GM23338 (cell line): ENCODE results near the gene TMC3. TPM values are rescaled to one million over a fixed set of nuclear protein-coding genes. Genes with fewer than 3 reads are reported as not detected.

Source experiments
- ATAC-seq: fragments of 200-7000 bp; cut with Tn5 transposase; 3 replicates; pipeline ENCODE4 v1.9.1; 2020
- DNase-seq: peaks from one replicate; pipeline ENCODE4 v3.0.0-alpha.2; 2015; ENCODE audit warnings: low spot score
- H2AFZ ChIP-seq: fragments of 200-600 bp; sonication (generic); 2 replicates; pipeline ENCODE4 v1.8.0; 2016; ENCODE audit warnings: antibody characterized with exemption, mild to moderate bottlenecking, moderate library complexity
- H3F3A ChIP-seq: fragments of 200-600 bp; sonication (generic); replicated peaks from 2 replicates; pipeline ENCODE4 v1.8.0; 2017; ENCODE audit warnings: antibody characterized with exemption, mixed run types, low read depth
- H3K27ac ChIP-seq: fragments of 200-600 bp; sonication (generic); 2 replicates; pipeline ENCODE4 v1.6.1; 2016; ENCODE audit warnings: low read depth
- H3K27me3 ChIP-seq: fragments of 200-600 bp; sonication (generic); 2 replicates; pipeline ENCODE4 v1.8.0; 2016; ENCODE audit warnings: mild to moderate bottlenecking, mixed run types, moderate library complexity; ENCODE audit not compliant: insufficient read depth
- H3K36me3 ChIP-seq: fragments of 200-600 bp; sonication (generic); 2 replicates; pipeline ENCODE4 v1.8.0; 2016; ENCODE audit warnings: mild to moderate bottlenecking; ENCODE audit not compliant: insufficient read depth
- H3K4me1 ChIP-seq: fragments of 200-600 bp; sonication (generic); 2 replicates; pipeline ENCODE4 v1.8.0; 2016; ENCODE audit warnings: mild to moderate bottlenecking, moderate library complexity; ENCODE audit not compliant: insufficient read depth
- H3K4me2 ChIP-seq: fragments of 200-600 bp; sonication (generic); 2 replicates; pipeline ENCODE4 v1.7.1; 2017; ENCODE audit warnings: mixed run types
- H3K4me3 ChIP-seq: fragments of 200-600 bp; sonication (generic); 2 replicates; pipeline ENCODE4 v1.6.1; 2016; ENCODE audit warnings: mixed run types
- H3K79me2 ChIP-seq: fragments of 200-600 bp; sonication (generic); replicated peaks from 2 replicates; pipeline ENCODE4 v1.8.0; 2017; ENCODE audit warnings: mild to moderate bottlenecking; ENCODE audit not compliant: insufficient read depth
- H3K9me2 ChIP-seq: fragments of 200-600 bp; sonication (generic); 2 replicates; pipeline ENCODE4 v1.8.0; 2017; ENCODE audit not compliant: insufficient read depth
- H4K20me1 ChIP-seq: fragments of 200-600 bp; sonication (generic); replicated peaks from 2 replicates; pipeline ENCODE4 v1.8.0; 2017; ENCODE audit warnings: mild to moderate bottlenecking; ENCODE audit not compliant: insufficient read depth
- H3K27ac Mint-ChIP-seq: 2 replicates; pipeline ENCODE4 v1.8.0; 2020; ENCODE audit warnings: inconsistent platforms, mild to moderate bottlenecking, moderate library complexity, mixed read lengths
- H3K27me3 Mint-ChIP-seq: 3 replicates; pipeline ENCODE4 v1.8.0; 2022; ENCODE audit warnings: low read depth, mild to moderate bottlenecking, moderate library complexity, mixed read lengths, inconsistent platforms; ENCODE audit not compliant: insufficient read depth, poor library complexity
- H3K36me3 Mint-ChIP-seq: 3 replicates; pipeline ENCODE4 v1.8.0; 2021; ENCODE audit warnings: low read depth, mild to moderate bottlenecking, inconsistent platforms, moderate library complexity, mixed read lengths
- H3K4me1 Mint-ChIP-seq: 3 replicates; pipeline ENCODE4 v1.8.0; 2020; ENCODE audit warnings: mild to moderate bottlenecking, inconsistent platforms, mixed read lengths
- H3K4me3 Mint-ChIP-seq: 3 replicates; pipeline ENCODE4 v1.8.0; 2021; ENCODE audit warnings: moderate library complexity, mild to moderate bottlenecking, inconsistent platforms, mixed read lengths
- H3K9me3 Mint-ChIP-seq: 3 replicates; pipeline ENCODE4 v1.8.0; 2020; ENCODE audit warnings: moderate library complexity, mild to moderate bottlenecking, inconsistent platforms, mixed read lengths
- CREB1 ChIP-seq: fragments of 250-450 bp; sonication (Bioruptor Pico); IDR thresholded peaks from 2 replicates; pipeline ENCODE4 v1.5.0; 2020; ENCODE audit warnings: low read depth, mild to moderate bottlenecking, moderate library complexity
- EZH2 ChIP-seq: fragments of 200-600 bp; sonication (generic); IDR thresholded peaks from one replicate; pipeline ENCODE4 v1.8.0; 2017; ENCODE audit warnings: antibody characterized with exemption, mild to moderate bottlenecking, low read depth; ENCODE audit not compliant: unreplicated experiment
- EZH2phosphoT487 ChIP-seq: fragments of 200-600 bp; sonication (generic); IDR thresholded peaks from one replicate; pipeline ENCODE4 v1.8.1; 2018; ENCODE audit warnings: antibody characterized with exemption; ENCODE audit not compliant: unreplicated experiment
- JUNB ChIP-seq: IDR thresholded peaks from one replicate; pipeline ENCODE4 v1.6.1; 2016; ENCODE audit warnings: antibody characterized with exemption; ENCODE audit not compliant: unreplicated experiment
- NANOG ChIP-seq: IDR thresholded peaks from 2 replicates; pipeline ENCODE4 v1.6.1; 2016; ENCODE audit warnings: antibody characterized with exemption, borderline replicate concordance
- POLR2AphosphoS5 ChIP-seq: IDR thresholded peaks from 2 replicates; pipeline ENCODE4 v1.6.1; 2016; ENCODE audit warnings: antibody characterized with exemption, low read depth
- STAT1 ChIP-seq: IDR thresholded peaks from one replicate; pipeline ENCODE4 v1.6.1; 2016; ENCODE audit warnings: antibody characterized with exemption; ENCODE audit not compliant: unreplicated experiment
- ZNF114 ChIP-seq: fragments of 250-450 bp; sonication (Bioruptor Pico); IDR thresholded peaks from 2 replicates; pipeline ENCODE4 v1.5.0; 2020; ENCODE audit warnings: mild to moderate bottlenecking, moderate library complexity
- ZNF331 ChIP-seq: fragments of 250-450 bp; sonication (Bioruptor Pico); IDR thresholded peaks from 2 replicates; pipeline ENCODE4 v1.5.0; 2020; ENCODE audit warnings: low read depth, mild to moderate bottlenecking, moderate library complexity
- polyA plus RNA-seq: library from polyadenylated mRNA; unstranded; fragments of >200 nt; fragmentation: Nextera tagmentation; extraction: Ambion mirVana; gene quantifications from 2 replicates; pipeline ENCODE4 v1.2.1, GENCODE V29; 2016
- total RNA-seq: library from RNA; depleted of rRNA; stranded (reverse); fragments of >200 nt; shearing (Covaris generic); gene quantifications from 2 replicates; pipeline ENCODE4 v1.2.3, GENCODE V29; 2014
- TF ChIP-seq, protein P1 (sequence below), 2 experiments: fragments of 200-600 bp in 1 of 2; sonication (generic) in 1 of 2; conservative IDR thresholded peaks; 2 replicates each; pipeline versions ENCODE4 v1.5.1 to v1.6.1; 2016 to 2017; ENCODE audit warnings: antibody characterized with exemption in 2 of 2, low read depth in 2 of 2, mild to moderate bottlenecking in 2 of 2, moderate library complexity in 1 of 2
- TF ChIP-seq, protein P2 (sequence below): fragments of 250-450 bp; sonication (Bioruptor Pico); IDR thresholded peaks from 2 replicates; pipeline ENCODE4 v1.5.0; 2020; ENCODE audit warnings: mild to moderate bottlenecking, moderate library complexity
- TF ChIP-seq, protein P3 (sequence below): IDR thresholded peaks from one replicate; pipeline ENCODE4 v1.6.1; 2018; ENCODE audit warnings: antibody characterized with exemption; ENCODE audit not compliant: unreplicated experiment

Gene TMC3
- total and polyA plus RNA-seq, 2 experiments from 2014 or later: 0.10 TPM; not detected in 1

DNA sequence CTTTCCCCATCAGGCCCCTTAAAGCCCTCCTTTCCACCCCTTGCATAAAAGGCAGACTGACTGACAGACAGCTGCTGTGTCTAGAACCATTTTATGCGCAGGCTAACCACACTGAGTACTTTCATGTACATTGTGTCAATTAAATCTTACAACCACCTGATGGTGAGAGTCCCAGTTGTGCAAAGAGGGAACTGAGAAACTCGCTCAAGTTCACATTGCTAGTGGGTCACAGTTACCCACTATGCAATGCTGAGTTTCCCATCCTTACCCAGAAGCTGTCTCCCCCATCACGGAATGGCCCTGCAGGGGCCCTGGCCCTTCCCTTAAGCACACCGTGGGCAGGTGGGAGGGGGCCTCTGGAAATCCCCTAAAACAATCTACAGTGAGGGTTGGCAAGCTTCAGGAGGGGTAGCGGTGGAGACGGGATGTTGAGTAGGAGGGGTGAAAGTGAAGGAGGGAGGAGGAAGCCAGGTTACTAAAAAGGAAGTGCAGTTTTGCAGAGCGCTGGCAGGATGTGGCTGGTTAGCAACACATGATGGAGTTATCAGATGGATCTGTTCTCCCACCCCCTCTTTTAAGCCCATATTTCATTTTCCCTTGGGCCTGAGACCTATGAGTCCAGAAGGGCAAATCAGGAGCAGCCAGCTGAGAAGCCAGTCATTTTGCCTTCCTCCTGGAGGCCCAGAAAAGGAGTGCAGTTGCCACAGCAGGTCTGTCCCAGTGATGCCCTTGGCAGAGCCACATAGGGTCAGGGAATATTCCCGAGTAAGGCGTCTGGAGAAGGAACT lies 80.1 kb downstream of the TMC3 start (continued):
- TF ChIP-seq, protein P1, sequence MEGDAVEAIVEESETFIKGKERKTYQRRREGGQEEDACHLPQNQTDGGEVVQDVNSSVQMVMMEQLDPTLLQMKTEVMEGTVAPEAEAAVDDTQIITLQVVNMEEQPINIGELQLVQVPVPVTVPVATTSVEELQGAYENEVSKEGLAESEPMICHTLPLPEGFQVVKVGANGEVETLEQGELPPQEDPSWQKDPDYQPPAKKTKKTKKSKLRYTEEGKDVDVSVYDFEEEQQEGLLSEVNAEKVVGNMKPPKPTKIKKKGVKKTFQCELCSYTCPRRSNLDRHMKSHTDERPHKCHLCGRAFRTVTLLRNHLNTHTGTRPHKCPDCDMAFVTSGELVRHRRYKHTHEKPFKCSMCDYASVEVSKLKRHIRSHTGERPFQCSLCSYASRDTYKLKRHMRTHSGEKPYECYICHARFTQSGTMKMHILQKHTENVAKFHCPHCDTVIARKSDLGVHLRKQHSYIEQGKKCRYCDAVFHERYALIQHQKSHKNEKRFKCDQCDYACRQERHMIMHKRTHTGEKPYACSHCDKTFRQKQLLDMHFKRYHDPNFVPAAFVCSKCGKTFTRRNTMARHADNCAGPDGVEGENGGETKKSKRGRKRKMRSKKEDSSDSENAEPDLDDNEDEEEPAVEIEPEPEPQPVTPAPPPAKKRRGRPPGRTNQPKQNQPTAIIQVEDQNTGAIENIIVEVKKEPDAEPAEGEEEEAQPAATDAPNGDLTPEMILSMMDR (conservative IDR thresholded peaks at IDR 0.05; ENCODE audit: low read depth in 2 of 2): no peak
- TF ChIP-seq ZNF114 (CRISPR knock-in tag) (no peak), EZH2 (no peak), ZNF331 (CRISPR knock-in tag) (no peak), NANOG (no peak)
- TF ChIP-seq, protein P2, sequence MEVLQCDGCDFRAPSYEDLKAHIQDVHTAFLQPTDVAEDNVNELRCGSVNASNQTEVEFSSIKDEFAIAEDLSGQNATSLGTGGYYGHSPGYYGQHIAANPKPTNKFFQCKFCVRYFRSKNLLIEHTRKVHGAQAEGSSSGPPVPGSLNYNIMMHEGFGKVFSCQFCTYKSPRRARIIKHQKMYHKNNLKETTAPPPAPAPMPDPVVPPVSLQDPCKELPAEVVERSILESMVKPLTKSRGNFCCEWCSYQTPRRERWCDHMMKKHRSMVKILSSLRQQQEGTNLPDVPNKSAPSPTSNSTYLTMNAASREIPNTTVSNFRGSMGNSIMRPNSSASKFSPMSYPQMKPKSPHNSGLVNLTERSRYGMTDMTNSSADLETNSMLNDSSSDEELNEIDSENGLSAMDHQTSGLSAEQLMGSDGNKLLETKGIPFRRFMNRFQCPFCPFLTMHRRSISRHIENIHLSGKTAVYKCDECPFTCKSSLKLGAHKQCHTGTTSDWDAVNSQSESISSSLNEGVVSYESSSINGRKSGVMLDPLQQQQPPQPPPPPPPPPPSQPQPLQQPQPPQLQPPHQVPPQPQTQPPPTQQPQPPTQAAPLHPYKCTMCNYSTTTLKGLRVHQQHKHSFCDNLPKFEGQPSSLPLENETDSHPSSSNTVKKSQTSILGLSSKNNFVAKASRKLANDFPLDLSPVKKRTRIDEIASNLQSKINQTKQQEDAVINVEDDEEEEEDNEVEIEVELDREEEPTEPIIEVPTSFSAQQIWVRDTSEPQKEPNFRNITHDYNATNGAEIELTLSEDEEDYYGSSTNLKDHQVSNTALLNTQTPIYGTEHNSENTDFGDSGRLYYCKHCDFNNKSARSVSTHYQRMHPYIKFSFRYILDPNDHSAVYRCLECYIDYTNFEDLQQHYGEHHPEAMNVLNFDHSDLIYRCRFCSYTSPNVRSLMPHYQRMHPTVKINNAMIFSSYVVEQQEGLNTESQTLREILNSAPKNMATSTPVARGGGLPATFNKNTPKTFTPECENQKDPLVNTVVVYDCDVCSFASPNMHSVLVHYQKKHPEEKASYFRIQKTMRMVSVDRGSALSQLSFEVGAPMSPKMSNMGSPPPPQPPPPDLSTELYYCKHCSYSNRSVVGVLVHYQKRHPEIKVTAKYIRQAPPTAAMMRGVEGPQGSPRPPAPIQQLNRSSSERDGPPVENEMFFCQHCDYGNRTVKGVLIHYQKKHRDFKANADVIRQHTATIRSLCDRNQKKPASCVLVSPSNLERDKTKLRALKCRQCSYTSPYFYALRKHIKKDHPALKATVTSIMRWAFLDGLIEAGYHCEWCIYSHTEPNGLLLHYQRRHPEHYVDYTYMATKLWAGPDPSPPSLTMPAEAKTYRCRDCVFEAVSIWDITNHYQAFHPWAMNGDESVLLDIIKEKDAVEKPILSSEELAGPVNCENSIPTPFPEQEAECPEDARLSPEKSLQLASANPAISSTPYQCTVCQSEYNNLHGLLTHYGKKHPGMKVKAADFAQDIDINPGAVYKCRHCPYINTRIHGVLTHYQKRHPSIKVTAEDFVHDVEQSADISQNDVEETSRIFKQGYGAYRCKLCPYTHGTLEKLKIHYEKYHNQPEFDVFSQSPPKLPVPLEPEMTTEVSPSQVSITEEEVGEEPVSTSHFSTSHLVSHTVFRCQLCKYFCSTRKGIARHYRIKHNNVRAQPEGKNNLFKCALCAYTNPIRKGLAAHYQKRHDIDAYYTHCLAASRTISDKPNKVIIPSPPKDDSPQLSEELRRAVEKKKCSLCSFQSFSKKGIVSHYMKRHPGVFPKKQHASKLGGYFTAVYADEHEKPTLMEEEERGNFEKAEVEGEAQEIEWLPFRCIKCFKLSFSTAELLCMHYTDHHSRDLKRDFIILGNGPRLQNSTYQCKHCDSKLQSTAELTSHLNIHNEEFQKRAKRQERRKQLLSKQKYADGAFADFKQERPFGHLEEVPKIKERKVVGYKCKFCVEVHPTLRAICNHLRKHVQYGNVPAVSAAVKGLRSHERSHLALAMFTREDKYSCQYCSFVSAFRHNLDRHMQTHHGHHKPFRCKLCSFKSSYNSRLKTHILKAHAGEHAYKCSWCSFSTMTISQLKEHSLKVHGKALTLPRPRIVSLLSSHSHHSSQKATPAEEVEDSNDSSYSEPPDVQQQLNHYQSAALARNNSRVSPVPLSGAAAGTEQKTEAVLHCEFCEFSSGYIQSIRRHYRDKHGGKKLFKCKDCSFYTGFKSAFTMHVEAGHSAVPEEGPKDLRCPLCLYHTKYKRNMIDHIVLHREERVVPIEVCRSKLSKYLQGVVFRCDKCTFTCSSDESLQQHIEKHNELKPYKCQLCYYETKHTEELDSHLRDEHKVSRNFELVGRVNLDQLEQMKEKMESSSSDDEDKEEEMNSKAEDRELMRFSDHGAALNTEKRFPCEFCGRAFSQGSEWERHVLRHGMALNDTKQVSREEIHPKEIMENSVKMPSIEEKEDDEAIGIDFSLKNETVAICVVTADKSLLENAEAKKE (CRISPR knock-in tag): no peak

DNA sequence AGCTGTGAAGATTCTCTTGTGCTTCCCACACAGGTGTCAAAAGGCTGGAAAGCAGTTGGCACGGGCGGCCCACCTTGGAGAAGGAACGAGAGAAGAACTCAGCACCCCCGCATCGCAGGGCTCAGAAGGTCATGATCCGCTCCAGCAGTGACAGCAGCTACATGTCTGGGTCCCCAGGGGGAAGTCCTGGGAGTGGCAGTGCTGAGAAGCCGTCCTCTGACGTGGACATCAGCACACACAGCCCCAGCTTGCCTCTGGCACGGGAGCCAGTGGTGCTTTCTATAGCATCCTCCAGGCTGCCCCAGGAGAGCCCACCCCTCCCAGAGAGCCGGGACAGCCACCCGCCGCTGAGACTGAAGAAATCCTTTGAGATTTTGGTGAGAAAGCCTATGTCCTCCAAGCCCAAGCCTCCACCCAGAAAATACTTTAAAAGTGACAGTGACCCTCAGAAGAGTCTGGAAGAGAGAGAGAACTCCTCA lies 81.5 kb downstream of the TMC3 start:
- Mint-ChIP-seq H3K27ac (no peak overlapping the region), H3K27me3 (peaks cover 7% of the 10 kb centered on the region), H3K4me3 (no peak overlapping the region), H3K9me3 (no peaks in the 10 kb centered on the region), H3K36me3 (no peaks in the 10 kb centered on the region), H3K4me1 (peaks cover 24% of the 10 kb centered on the region)
- Histone ChIP-seq H3K9me2 (no peaks in the 10 kb centered on the region), H2AFZ (no peak overlapping the region), H3K36me3 (no peaks in the 10 kb centered on the region), H3K4me2 (no peak overlapping the region), H3K4me1 (no peaks in the 10 kb centered on the region), H4K20me1 (no peaks in the 10 kb centered on the region), H3K27ac (no peak overlapping the region), H3K79me2 (no peaks in the 10 kb centered on the region), H3K4me3 (no peak overlapping the region), H3K27me3 (no peaks in the 10 kb centered on the region), H3F3A (no peaks in the 10 kb centered on the region)
- ATAC-seq (no peak), DNase-seq (no peak)
- TF ChIP-seq POLR2AphosphoS5: no peak
- no peak for TF ChIP-seq ZNF114 (CRISPR knock-in tag)
- TF ChIP-seq JUNB: no peak
- no peak for TF ChIP-seq CREB1 (CRISPR knock-in tag)
- TF ChIP-seq EZH2phosphoT487: no peak
- no peak for TF ChIP-seq EZH2
- TF ChIP-seq, protein P3, sequence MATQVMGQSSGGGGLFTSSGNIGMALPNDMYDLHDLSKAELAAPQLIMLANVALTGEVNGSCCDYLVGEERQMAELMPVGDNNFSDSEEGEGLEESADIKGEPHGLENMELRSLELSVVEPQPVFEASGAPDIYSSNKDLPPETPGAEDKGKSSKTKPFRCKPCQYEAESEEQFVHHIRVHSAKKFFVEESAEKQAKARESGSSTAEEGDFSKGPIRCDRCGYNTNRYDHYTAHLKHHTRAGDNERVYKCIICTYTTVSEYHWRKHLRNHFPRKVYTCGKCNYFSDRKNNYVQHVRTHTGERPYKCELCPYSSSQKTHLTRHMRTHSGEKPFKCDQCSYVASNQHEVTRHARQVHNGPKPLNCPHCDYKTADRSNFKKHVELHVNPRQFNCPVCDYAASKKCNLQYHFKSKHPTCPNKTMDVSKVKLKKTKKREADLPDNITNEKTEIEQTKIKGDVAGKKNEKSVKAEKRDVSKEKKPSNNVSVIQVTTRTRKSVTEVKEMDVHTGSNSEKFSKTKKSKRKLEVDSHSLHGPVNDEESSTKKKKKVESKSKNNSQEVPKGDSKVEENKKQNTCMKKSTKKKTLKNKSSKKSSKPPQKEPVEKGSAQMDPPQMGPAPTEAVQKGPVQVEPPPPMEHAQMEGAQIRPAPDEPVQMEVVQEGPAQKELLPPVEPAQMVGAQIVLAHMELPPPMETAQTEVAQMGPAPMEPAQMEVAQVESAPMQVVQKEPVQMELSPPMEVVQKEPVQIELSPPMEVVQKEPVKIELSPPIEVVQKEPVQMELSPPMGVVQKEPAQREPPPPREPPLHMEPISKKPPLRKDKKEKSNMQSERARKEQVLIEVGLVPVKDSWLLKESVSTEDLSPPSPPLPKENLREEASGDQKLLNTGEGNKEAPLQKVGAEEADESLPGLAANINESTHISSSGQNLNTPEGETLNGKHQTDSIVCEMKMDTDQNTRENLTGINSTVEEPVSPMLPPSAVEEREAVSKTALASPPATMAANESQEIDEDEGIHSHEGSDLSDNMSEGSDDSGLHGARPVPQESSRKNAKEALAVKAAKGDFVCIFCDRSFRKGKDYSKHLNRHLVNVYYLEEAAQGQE: no peak
- TF ChIP-seq STAT1: no peak
